Measurements from ENCODE around the gene KY.

The KY gene

GRCh38 chr3:134644731-134645514, 5.9 kb downstream of the KY start:
- FAIRE-seq: no peak

GRCh38 chr3:134643150-134643675, 7.6 kb downstream of the KY start:
- FAIRE-seq: no peak

GRCh38 chr3:134642445-134643149, 8.2 kb downstream of the KY start:
- FAIRE-seq: no peak

- no peak for FAIRE-seq
Measured at GRCh38 chr3:134641671-134642300, 9.0 kb downstream of the KY start.

GRCh38 chr3:134640872-134641470, 9.9 kb downstream of the KY start:
- no peak for FAIRE-seq

- no peak for FAIRE-seq
Measured at GRCh38 chr3:134640378-134640777, 10.4 kb downstream of the KY start.

GRCh38 chr3:134638385-134639030, 12.3 kb downstream of the KY start:
- FAIRE-seq: no peak

GRCh38 chr3:134636406-134636805, 14.4 kb downstream of the KY start:
- no peak for FAIRE-seq

GRCh38 chr3:134630506-134630905, 20.3 kb downstream of the KY start:
- FAIRE-seq: no peak

GRCh38 chr3:134628884-134629283, 21.9 kb downstream of the KY start:
- FAIRE-seq: no peak

- FAIRE-seq: no peak
Measured at GRCh38 chr3:134627831-134628230, 23.0 kb downstream of the KY start.

- FAIRE-seq: no peak
Measured at GRCh38 chr3:134625885-134626741, 24.7 kb downstream of the KY start.

GRCh38 chr3:134625462-134625861, 25.4 kb downstream of the KY start:
- no peak for FAIRE-seq

- FAIRE-seq: no peak
Measured at GRCh38 chr3:134624537-134625287, 26.1 kb downstream of the KY start.

GRCh38 chr3:134623615-134624245, 27.1 kb downstream of the KY start:
- FAIRE-seq: no peak

- no peak for FAIRE-seq
Measured at GRCh38 chr3:134622806-134623365, 27.9 kb downstream of the KY start.

- FAIRE-seq: no peak
Measured at GRCh38 chr3:134621854-134622253, 29.0 kb downstream of the KY start.

- no peak for FAIRE-seq
Measured at GRCh38 chr3:134620476-134621115, 30.2 kb downstream of the KY start.

GRCh38 chr3:134619884-134620445, 30.9 kb downstream of the KY start:
- FAIRE-seq: no peak
